GDM1 (cell line): ENCODE results near the gene NAGLU.
"Not testable (repeated sequence)": the region's sequence is repeated elsewhere in the genome, so short reads cannot be mapped to it uniquely, and the experiment has no call there.

Source experiments
- DNase-seq: peaks from one replicate; lab custom pipeline; 2025; lab: John Stamatoyannopoulos, UW

Gene NAGLU

DNA sequence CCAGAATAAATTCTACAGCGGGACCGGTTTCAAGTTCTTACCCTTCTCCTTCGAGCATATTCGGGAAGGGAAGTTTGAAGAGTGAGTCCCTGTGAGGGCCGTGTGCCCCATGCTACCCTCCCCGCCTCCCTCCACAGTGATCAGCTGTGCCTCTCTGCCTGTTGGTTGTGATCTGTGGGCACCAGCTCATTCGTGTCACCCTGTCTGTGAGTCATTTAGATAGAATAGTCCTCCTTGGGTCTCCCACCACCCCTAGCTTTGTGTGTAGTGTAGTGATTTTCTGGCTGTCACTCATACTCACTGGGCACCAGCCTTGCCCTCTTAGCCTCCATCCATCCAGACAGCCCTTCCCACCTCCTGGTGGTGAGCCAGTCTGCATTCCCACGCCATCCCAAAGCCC lies 15.0 kb upstream of the NAGLU start:
- DNase-seq, result no peak

DNA sequence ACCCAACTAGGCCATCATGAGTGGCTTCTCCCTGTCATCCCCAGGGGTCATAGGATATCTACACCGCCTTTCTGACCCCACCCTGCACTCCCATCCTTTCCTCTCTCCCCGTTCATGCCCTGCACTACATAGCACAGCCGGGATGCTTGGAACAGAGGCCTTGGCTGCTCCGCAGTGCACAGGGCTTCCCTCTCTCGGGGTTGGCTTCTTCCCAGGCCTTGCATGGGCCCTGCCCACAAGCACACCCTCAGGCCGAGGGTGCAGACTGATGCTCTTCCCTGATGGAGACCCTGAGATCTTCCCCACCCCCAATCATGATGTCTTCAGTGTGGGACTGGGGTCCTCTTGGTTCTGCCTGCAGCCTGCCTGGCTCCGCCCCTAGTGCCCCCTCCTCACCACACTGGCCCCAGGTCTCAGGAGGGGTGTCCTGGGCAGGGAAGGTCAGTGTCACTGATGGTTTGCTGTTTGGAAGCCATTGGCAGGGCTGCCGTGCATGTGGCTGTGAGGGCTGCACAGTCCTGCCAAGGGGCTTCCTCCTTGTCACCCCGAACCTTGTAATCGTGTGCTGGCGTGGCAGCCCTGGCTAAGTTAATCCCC lies 14.3 kb upstream of the NAGLU start:
- no peak for DNase-seq

DNA sequence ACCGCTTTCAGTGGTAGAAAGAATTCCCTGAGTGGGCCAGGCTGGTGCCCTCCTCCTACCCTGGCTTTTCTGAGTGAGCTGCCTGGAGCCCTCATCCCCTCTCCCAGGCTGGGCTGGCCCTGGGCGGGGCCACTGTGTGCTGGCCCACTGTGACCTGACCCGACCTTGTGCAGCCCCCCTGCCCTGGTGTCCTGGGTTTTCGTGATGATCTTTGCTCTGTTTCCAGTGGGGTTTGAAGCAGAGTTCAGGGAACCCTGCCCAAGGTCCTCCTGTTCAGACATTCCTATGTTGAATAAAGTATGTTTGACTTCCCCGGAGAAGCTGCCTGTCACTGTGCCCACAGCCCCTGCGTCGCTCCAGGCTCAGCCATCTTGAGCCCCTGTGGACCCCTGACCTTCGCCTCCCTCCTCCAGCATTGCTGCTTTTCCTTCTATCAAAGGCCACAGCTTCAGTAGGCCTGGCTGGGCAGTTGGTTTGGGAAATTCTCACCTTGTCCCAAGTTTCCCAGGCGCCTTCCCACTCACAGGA lies 13.7 kb upstream of the NAGLU start:
- DNase-seq, result no peak

DNA sequence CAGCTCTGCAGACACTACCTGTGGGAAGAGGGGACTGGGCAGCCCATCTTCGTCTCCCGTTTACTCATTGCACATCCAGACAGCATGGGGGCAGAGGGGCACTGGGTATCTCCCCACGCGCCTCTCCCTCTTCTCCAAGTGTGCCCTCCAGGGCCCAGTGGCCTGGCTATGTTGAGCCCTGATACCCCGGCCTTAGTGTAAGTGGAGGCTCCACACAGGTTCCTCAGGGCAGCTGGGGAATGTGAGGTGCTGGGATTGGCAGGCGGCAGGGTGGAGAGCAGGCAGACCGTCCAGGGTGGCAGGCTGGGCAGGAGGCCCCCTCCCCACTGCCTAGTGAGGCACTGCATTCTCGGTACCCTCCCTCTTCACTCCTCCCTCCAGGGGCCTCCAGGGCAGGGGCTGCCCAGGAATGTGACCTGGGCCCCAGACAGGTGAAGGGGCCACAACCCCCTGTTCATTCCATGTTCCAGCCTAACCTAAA lies 13.2 kb upstream of the NAGLU start:
- DNase-seq, result no peak

DNA sequence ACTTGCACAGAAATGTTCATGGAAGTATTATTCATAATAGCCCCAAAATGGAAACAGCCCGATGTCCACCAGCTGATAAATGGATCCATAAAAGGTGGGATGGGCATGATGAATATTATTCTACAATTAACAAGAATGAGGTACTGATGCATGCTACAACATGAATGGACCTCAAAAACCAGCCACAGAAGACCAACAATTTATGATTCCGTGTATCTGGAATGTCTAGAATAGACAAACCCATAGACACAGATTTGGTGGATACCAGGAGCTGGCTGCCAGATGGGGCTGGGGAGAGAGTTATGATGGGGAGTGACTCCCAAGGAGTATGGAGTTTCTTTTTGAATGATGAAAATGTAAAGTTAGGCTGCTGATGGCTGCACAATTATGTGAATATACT lies 10.8 kb upstream of the NAGLU start:
- DNase-seq, result no peak

DNA sequence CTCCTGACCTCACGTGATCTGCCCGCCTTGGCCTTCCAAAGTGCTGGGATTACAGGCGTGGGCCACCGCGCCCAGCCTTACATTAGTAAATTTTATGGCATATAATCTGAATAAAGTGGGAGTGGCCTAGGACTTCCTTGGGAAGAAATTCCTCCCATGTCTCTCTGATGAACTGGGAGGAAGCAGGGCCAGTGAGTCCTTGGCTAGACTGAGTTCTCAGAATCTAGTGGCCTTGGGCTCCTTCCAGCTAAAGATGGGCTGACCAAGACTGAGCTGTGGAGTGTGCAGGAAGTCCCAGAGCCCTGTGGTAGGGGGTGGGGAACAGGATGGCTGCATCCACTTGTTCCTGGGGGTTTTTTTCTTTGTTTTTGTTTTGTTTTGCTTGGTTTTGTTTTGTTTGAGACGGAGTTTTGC lies 10.0 kb upstream of the NAGLU start:
- no peak for DNase-seq

DNA sequence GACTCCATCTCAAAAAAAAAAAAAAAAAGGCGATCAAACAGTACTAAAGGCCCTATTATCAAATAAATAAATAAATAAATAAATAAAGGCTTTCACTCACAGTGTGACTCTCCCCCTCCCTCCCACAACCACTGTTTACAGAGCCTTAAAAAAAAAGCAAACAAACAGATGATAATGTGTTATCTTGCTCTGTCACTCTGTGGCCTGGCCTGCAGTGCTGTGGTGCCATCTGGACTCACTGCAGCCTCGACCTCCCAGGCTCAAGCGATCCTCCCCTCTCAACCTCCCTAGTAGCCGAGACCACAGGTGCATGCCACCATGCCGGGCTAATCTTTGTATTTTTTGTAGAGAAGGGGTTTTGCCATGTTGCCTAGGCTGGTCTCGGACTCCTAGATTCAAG lies 8.1 kb upstream of the NAGLU start:
- DNase-seq, result no peak

DNA sequence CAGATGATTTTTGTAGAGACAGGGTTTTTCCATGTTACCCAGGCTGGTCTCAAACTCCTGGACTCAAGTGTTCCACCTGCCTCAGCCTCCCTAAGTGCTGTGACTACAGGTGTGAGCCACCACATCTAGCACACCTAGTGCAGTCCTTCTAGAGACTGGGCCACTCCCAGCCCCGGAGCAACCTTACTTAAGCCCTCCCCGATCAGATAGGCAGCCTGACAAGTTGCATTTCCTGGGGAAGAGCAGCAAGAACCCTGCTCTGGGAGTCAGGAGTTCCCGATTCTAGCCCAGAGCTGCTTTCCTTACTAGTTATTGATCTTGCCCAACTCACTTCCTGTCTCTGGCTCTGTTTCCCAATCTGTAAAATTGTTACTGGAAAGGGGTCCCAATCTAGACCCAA lies 7.0 kb upstream of the NAGLU start:
- no peak for DNase-seq

DNA sequence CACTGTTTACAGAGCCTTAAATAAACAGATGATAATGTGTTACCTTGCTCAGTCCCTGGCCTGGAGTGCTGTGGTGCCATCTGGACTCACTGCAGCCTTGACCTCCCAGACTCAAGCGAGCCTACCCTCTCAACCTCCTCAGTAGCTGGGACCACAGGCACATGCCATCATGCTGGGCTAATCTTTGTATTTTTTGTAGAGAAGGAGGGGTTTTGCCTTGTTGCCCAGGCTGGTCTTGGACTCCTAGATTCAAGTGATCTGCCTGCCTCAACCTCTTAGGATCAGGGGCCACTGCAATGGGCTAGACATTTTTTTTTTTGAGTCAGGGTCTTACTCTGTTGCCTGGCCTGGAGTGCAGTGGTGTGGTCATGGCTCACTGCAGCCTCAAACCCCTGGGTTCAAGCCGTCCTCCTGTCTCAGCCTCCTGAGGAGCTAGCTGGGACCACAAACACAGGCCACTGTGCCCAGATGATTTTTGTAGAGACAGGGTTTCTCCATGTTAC lies 5.0 kb upstream of the NAGLU start:
- DNase-seq, result no peak

DNA sequence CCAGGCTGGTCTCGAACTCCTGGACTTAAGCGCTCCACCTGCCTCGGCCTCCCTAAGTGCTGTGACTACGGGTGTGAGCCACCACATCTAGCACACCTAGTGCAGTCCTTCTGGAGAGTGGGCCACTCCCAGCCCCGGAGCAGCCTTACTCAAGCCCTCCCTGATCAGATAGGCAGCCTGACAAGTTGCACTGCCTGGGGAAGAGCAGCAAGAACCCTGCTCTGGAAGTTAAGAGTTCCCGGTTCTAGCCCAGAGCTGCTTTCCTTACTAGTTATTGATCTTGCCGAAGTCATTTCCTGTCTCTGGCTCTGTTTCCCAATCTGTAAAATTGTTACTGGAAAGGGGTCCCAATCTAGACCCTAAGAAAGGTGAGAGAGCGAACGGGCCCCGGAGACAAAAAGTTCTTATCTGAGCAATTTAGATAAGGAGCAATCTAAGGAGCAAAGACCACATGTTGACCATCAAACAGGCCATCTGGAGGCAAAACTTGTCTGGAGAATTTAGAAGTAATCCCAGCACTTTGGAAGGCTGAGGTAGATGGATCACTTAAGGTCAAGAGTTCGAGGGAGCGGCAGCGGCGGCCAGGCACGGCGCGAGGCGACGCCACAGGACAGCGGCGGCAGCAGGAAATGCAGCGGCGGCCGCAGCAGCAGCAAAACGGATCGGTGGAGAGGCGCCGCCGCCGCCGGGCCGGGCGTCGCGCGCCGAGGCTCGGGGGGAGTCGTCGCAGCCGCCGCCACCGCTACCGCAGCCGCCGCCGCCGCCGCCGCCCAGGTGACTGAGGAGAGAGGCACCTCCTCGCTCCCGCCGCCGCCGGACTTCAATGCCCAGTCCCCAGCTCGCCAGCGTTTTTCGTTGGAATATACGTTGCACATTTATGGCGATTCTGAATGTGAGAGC lies 4.3 kb upstream of the NAGLU start:
- peak; percentile 39 for DNase-seq

DNA sequence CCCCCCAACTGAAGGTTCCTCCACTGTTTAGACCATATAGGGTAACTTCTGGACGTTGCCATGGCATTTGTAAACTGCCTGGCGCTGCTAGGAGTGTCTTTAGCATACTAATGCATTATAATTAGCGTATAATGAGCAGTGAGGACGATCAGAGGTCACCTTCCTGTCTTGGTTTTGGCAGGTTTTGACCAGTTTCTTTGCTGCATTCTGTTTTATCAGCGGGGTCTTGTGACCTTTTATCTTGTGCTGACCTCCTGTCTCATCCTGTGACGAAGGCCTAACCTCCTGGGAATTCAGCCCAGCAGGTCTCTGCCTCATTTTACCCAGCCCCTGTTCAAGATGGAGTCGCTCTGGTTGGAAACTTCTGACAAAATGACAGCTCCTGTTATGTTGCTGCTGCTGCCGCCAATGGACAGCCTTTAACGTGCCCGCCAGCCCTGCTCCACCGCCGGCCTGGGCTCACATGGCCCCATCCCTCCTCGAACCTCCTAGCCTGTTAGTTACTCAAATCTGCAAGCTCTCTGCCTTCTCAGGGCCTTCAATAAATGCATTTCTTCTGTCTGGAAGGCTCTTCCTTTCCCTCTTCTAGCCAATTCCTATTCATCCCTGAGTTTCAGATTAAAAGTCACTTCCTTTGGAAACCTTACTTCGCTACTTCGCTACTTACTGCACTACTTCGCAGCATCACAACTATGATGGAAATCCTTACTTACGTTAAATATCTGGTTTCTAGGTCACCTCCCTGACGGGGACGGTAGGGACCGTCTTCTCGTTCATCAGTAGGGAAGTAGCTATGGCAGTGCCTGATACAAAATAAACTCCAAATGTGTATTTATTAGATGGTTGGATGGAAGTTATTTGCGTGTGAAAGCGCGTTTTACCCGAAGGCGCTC lies 640 bp upstream of the NAGLU start:
- DNase-seq, result no peak

DNA sequence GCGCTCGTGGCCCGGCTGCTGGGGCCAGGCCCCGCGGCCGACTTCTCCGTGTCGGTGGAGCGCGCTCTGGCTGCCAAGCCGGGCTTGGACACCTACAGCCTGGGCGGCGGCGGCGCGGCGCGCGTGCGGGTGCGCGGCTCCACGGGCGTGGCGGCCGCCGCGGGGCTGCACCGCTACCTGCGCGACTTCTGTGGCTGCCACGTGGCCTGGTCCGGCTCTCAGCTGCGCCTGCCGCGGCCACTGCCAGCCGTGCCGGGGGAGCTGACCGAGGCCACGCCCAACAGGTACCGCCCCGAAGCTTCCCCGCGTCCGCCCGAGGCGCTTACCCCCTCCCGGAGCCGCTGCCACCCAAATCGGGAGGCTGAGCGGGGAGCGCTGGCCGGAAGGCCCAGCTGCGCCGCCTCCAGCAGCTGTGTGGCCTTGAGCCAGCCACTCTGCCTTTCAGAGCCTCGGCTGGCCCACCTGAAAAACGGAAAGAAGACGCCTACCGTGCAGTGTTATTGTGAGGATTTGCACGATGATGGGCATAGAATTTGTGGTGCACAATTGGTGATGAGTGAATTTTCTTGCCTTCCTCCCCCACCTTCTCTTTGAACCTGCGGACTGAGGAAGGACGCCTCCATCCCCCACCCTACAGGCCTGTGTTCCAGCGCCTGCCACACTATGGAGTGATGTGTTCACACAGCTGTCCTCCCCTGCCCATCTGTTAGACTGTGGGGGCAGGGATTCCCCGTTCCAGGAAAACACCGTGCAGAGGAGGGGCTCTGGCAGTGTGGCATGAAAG lies 523 bp downstream of the NAGLU start:
- peak; percentile 55 for DNase-seq

DNA sequence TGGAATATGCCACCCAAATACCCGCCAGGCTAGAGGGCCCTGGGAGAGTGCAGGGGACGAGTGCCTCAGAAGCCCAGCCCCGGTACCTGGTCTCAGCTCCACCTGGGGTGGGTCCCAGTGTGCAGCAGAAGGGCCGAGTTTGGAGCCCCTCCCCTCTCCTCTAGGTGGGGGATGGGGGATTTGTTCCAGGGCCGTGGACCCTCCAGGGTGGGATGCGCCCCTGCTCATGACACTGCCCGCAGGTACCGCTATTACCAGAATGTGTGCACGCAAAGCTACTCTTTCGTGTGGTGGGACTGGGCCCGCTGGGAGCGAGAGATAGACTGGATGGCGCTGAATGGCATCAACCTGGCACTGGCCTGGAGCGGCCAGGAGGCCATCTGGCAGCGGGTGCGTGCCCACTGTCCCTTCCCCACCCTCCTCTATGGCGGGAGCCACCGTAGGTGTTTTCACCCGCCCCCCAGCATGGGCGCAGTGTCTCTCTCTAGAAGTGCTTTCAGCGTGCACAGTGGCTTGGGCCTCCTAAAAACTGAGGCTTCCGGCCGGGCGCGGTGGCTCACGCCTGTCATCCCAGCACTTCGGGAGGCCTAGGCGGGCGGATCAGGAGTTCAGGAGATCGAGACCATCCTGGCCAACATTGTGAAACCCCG lies 1.2 kb downstream of the NAGLU start:
- DNase-seq, result no peak

DNA sequence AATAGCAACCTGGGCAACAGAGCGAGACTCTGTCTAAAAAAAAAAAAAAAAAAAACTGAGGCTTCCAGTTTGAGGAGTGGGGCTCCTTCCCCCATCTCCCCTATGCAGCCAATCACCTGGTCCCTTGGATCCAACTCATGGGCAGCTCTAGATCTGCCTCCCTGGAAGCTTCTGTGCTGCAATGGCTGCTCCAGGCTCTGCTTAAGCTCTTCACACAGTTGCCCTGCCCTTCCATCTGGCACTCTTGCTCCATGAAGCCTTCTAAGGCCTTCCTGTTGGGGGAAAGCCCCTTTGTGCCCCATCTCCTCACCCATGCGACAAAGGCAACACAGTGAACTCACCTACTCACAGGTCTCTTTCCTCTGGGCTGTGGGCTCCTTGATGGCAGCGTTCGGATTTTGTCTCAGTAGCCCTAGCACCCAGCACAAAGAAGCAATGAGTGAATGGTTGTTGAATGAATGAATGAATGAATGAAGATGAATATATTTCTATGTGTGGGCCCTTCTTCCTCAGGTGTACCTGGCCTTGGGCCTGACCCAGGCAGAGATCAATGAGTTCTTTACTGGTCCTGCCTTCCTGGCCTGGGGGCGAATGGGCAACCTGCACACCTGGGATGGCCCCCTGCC lies 1.9 kb downstream of the NAGLU start:
- DNase-seq, result no peak

DNA sequence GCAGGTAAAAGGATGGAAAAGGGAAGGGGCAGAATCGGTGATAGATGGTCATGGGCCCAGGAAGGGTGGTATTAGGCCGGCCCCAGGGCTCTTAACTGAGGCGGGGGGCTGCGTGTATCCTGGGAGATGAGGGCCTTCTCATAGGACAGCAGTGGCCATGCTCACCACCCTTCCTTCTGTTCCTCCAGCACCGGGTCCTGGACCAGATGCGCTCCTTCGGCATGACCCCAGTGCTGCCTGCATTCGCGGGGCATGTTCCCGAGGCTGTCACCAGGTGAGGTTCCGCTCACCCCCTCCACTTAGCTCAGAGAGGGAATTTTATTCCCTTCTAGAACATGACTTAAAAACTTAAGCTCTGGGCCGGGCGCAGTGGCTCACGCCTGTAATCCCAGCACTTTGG lies 2.4 kb downstream of the NAGLU start:
- DNase-seq, result no peak

DNA sequence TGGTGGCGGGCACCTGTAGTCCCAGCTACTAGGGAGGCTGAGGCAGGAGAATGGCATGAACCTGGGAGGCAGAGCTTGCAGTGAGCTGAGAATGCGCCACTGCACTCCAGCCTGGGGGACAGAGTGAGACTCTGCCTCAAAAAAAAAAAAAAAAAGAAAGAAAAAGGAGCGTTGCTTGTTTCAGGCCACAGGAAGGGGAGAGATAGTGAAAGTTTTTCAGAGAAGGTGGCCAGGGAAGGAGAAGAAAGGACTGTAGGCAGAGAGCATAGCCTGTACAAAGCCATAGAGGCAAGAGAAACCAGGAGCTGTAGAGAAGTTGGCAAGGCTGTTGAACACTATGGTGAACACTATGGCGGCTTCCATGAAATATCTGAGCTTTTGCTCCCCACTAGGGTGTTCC lies 4.5 kb downstream of the NAGLU start:
- not testable (repeated sequence) for DNase-seq

DNA sequence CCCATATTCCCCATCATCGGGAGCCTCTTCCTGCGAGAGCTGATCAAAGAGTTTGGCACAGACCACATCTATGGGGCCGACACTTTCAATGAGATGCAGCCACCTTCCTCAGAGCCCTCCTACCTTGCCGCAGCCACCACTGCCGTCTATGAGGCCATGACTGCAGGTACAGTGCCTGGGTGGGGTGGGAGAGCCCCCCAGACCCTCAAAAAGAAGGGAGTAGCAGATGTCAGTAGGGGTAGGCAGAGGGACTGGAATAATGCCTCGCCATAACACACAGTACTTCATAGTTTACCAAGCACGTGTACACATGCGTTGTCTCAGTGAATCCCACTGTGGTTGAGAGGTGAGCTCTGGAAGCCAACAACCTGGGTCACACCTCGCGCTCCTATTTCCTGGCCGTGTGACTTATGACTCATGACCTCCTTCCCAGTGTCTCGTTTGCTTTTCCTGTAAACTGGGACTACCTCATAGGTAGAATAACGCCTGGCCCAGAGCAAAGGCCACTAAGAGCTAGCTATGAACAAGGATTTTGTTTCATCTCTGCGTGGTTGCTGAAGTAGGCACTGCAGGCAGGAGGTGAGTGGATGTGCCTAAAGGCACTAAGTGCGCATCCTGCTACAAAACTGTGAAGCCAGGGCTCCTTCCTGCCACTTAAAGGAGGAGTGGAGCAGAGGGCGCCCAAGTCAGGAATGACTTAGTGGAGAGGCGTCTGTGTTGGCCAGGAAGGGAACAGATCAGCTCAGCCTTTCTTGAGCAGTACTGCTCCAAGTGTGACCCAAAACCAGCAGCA lies 5.2 kb downstream of the NAGLU start:
- no peak for DNase-seq

DNA sequence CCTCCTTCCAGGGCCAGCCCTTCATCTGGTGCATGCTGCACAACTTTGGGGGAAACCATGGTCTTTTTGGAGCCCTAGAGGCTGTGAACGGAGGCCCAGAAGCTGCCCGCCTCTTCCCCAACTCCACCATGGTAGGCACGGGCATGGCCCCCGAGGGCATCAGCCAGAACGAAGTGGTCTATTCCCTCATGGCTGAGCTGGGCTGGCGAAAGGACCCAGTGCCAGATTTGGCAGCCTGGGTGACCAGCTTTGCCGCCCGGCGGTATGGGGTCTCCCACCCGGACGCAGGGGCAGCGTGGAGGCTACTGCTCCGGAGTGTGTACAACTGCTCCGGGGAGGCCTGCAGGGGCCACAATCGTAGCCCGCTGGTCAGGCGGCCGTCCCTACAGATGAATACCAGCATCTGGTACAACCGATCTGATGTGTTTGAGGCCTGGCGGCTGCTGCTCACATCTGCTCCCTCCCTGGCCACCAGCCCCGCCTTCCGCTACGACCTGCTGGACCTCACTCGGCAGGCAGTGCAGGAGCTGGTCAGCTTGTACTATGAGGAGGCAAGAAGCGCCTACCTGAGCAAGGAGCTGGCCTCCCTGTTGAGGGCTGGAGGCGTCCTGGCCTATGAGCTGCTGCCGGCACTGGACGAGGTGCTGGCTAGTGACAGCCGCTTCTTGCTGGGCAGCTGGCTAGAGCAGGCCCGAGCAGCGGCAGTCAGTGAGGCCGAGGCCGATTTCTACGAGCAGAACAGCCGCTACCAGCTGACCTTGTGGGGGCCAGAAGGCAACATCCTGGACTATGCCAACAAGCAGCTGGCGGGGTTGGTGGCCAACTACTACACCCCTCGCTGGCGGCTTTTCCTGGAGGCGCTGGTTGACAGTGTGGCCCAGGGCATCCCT lies 7.4 kb downstream of the NAGLU start:
- DNase-seq, result no peak
